Measurements from ENCODE around the gene ACE.

- TF ChIP-seq TARDBP (IDR thresholded peaks at IDR 0.05) (no peak), FOXA1 (IDR thresholded peaks at IDR 0.05) (no peak), ELF4 (IDR thresholded peaks at IDR 0.05) (no peak), BHLHE40 (IDR thresholded peaks at IDR 0.05; ENCODE audit: borderline replicate concordance) (no peak), LEF1 (IDR thresholded peaks at IDR 0.05; ENCODE audit: borderline replicate concordance) (no peak)
Measured at GRCh38 chr17:63440770-63441335, 36.0 kb upstream of the ACE start.

Data from HEK293T (cell line).